ENCODE measurements around the gene NADK2. TPM values are rescaled to one million over a fixed set of nuclear protein-coding genes. Genes with fewer than 3 reads are reported as not detected.
A peak's percentile ranks its signal among the peaks of the same experiment; 100 is the strongest.

The NADK2 gene
- total and polyA plus RNA-seq, 9 of the 15 experiments (the other 6 are each of a cell fraction or from before 2014, with no cell fraction given) = 10.6 to 41.0 (median 24.0) TPM

- Histone ChIP-seq H3K4me2 (ENCODE audit: insufficient read depth, low read length) (peak overlapping the region; percentile 81), H3K27me3 (ENCODE audit: control insufficient read depth in 2 of 2, insufficient read depth in 2 of 2, low read length in 2 of 2) (no peaks in the 10 kb centered on the region), H3K4me3 (peak overlapping the region; percentile 83), H3K9me1 (ENCODE audit: control insufficient read depth, insufficient read depth, low read length) (no peaks in the 10 kb centered on the region), H3K27ac (ENCODE audit: extremely low read depth, low read depth, low read length) (peak overlapping the region; percentile 99), H4K20me1 (replicated peaks; ENCODE audit: control insufficient read depth, insufficient read depth, low read length) (no peaks in the 10 kb centered on the region), H3K79me2 (ENCODE audit: control insufficient read depth, insufficient read depth, low read length) (peaks cover 67% of the 10 kb centered on the region), H3K9ac (ENCODE audit: insufficient read depth in 1 of 2, low read depth in 2 of 2, low read length in 2 of 2) (peak overlapping the region in 1 of 2 experiments; percentile 97; a peak in 2 of 4 replicates), H2AFZ (ENCODE audit: low read depth, low read length) (peak overlapping the region; percentile 86), H3K4me1 (replicated peaks in 1 of 2; ENCODE audit: control insufficient read depth in 2 of 2, insufficient read depth in 2 of 2, low read length in 2 of 2) (peaks cover 20 to 39% of the 10 kb centered on the region in 2 experiments), H3K36me3 (ENCODE audit: control insufficient read depth, insufficient read depth, low read length) (0 out of 3 replicates have a peak, but pooled peaks cover 3% of the 10 kb centered on the region), H3K9me3 (replicated peaks; ENCODE audit: control insufficient read depth, insufficient read depth, low read depth, low read length) (peaks cover 6% of the 10 kb centered on the region; the same call in 1 of the 2 replicates)
- TSS peak; percentile 48 for BruUV-seq (replicated peaks)
- ChIA-PET CTCF (ENCODE audit: low intra/inter-chr PET ratio) (no interaction called here), POLR2A (interaction anchor here (1.5 to 9.0 kb wide), 2 partner anchors 10 to 38 kb away, joined by 3 to 71 read pairs; no protein-coding TSS in a partner anchor)
- ATAC-seq (no peak), FAIRE-seq (no peak), DNase-seq (ENCODE audit: extremely low read depth in 1 of 4, low spot score in 3 of 4) (peak in 1 of 4 experiments; percentile 18)
- WGBS (ENCODE audit: insufficient coverage, low coverage, missing lambda C conversion rate) = 5% methylated on average over 4 of the region's 4 CpGs
- in situ Hi-C loops (cut with MboI) (no loop called here), intact Hi-C loops (cut with micrococcal nuclease) (loop anchor here (2.0 to 10.0 kb wide), 3 partner anchors 161 to 635 kb away; partner anchors contain the start of gene NIPBL)
- TF ChIP-seq ZNF316 (IDR thresholded peaks at IDR 0.05) (peak; percentile 48), DMBX1 (CRISPR knock-in tag; IDR thresholded peaks at IDR 0.05; ENCODE audit: borderline replicate concordance) (no peak), CBFB (CRISPR knock-in tag; IDR thresholded peaks at IDR 0.05) (no peak), FOXA3 (CRISPR knock-in tag; conservative IDR thresholded peaks at IDR 0.05 in 1 of 2, IDR thresholded peaks at IDR 0.05 in 1 of 2) (no peak), FOXK2 (conservative IDR thresholded peaks at IDR 0.05 in 1 of 2, IDR thresholded peaks at IDR 0.05 in 1 of 2; ENCODE audit: low read depth in 2 of 2) (0 out of 4 replicates have a peak, but pooled peaks of 1 of the 2 experiments have one; percentile 9), ETS2 (tag; IDR thresholded peaks at IDR 0.05; ENCODE audit: borderline replicate concordance, poor library complexity, severe bottlenecking) (no peak), PYGO2 (tag; IDR thresholded peaks at IDR 0.05) (no peak), MYC (IDR thresholded peaks at IDR 0.05; ENCODE audit: low read depth, low read length) (no peak), MYC (CRISPR knock-in tag; IDR thresholded peaks at IDR 0.05; ENCODE audit: borderline replicate concordance, low read depth) (no peak), LEF1 (IDR thresholded peaks at IDR 0.05) (no peak), RNF219 (CRISPR knock-in tag; IDR thresholded peaks at IDR 0.05) (no peak), MXI1 (IDR thresholded peaks at IDR 0.05; ENCODE audit: low read depth, low read length) (0 out of 2 replicates have a peak, but pooled peaks have one; percentile 14), ATF7 (IDR thresholded peaks at IDR 0.05) (no peak), RFX7 (CRISPR knock-in tag; IDR thresholded peaks at IDR 0.05) (no peak)
- TF ChIP-seq, protein P1, sequence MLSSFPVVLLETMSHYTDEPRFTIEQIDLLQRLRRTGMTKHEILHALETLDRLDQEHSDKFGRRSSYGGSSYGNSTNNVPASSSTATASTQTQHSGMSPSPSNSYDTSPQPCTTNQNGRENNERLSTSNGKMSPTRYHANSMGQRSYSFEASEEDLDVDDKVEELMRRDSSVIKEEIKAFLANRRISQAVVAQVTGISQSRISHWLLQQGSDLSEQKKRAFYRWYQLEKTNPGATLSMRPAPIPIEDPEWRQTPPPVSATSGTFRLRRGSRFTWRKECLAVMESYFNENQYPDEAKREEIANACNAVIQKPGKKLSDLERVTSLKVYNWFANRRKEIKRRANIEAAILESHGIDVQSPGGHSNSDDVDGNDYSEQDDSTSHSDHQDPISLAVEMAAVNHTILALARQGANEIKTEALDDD (IDR thresholded peaks at IDR 0.05) = peak; percentile 91
Observed at GRCh38 chr5:36239370-36240293, 2.1 kb downstream of the NADK2 start.

Measured in K562 (cell line).